ENCODE results near the gene DOP1A.

DOP1A gene

DNA sequence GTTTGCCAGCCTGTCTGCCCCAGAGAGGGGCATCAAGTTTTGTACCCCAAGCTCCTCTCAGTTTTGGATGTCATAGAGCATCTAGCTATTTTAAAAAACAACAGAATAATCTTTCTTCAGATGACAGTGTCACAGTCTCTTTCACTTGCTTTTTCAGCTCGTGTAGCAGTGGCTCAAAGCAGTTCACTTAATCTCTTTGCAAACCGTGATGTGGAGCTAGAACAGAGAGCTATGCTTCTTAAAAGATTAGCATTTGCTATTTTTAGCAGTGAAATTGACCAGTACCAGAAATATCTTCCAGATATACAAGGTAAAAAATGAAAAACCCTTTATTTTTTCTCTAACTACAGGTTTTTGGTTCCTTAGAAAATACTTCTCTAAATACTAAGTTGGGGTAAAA, 88.3 kb downstream of the DOP1A start:
- no peak overlapping the region for H3K4me3 ChIP-seq (ENCODE audit: low read depth, low read length)
- no peak for TF ChIP-seq CTCF (IDR thresholded peaks at IDR 0.05; ENCODE audit: low read depth, low read length)
- DNase-seq (ENCODE audit: low read depth, low spot score), result no peak
- in situ Hi-C loops (cut with HindIII; ENCODE audit: low sequenced_read_pairs), result no loop called here

DNA sequence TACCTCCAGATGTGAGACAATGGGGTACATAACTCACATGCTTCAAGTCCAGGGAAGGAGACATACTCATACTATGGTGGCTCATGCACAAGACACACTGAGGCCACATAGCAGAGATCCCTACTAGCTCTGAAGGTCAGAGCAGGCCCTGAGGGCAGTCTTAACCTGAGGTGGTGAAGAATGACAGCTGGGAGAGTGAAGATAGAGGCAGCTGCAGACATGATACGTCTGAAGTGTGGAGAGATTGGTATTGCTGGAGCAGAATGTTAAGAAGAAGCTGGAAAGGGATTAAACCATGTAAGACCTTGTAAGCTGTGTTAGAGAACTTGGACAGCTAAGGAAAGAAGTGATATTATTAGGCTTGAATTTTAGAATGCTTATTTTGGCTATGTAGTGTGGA, 92.7 kb downstream of the DOP1A start:
- in situ Hi-C loops (cut with HindIII; ENCODE audit: low sequenced_read_pairs), result no loop called here
- H3K4me3 ChIP-seq (ENCODE audit: low read depth, low read length), result no peak overlapping the region
- no peak for TF ChIP-seq CTCF (IDR thresholded peaks at IDR 0.05; ENCODE audit: low read depth, low read length)
- no peak for DNase-seq (ENCODE audit: low read depth, low spot score)

DNA sequence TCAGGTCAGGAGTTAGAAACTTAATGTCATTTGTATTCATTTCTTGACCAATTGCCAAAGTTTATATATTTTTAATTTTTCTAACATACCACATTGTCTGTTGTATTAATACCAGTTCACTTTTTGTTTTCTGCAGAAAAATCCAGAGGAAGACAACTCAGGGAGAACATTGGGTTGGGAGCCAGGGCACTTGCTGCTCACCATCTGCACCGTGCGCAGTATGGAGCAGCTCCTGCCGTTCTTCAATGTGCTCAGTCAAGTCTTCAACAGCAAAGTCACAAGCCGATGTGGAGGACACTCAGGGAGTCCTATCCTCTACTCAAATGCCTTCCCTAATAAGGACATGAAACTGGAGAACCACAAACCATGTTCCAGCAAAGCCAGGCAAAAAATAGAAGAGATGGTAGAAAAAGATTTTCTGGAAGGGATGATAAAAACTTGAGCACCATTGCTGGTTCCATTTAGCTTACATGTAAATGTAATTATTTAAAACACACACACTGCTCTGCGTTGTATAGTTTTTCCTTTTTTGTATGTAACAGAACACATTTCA, 100.3 kb downstream of the DOP1A start:
- in situ Hi-C loops (cut with HindIII; ENCODE audit: low sequenced_read_pairs), result no loop called here
- DNase-seq (ENCODE audit: low read depth, low spot score), result no peak
- H3K4me3 ChIP-seq (ENCODE audit: low read depth, low read length), result no peak overlapping the region
- no peak for TF ChIP-seq CTCF (IDR thresholded peaks at IDR 0.05; ENCODE audit: low read depth, low read length)

GRCh38 chr6:83168556-83168955, 101.1 kb downstream of the DOP1A start:
- no peak for TF ChIP-seq CTCF (IDR thresholded peaks at IDR 0.05; ENCODE audit: low read depth, low read length)
- no peak overlapping the region for H3K4me3 ChIP-seq (ENCODE audit: low read depth, low read length)
- DNase-seq (ENCODE audit: low read depth, low spot score), result no peak
- in situ Hi-C loops (cut with HindIII; ENCODE audit: low sequenced_read_pairs), result no loop called here

DNA sequence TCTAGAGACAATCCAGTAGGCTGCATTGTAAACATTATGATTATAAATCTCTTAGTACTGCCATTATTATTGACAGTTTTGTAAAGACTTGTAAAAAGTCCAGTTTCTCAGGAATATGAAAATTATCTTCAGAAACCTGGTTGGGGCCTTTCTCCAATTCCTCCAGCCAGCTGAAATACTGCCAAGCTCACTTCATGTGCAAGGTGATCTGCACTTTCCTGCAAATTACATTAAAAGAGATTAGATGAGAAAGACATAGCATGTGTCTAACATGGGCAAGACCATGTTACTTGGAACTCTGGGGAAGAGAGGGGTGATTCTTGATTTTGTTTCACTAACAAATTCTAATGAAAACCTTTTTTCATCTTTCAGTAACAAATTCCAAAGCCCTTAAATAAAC, 101.6 kb downstream of the DOP1A start:
- in situ Hi-C loops (cut with HindIII; ENCODE audit: low sequenced_read_pairs), result no loop called here
- H3K4me3 ChIP-seq (ENCODE audit: low read depth, low read length), result no peak overlapping the region
- no peak for DNase-seq (ENCODE audit: low read depth, low spot score)
- no peak for TF ChIP-seq CTCF (IDR thresholded peaks at IDR 0.05; ENCODE audit: low read depth, low read length)

DNA sequence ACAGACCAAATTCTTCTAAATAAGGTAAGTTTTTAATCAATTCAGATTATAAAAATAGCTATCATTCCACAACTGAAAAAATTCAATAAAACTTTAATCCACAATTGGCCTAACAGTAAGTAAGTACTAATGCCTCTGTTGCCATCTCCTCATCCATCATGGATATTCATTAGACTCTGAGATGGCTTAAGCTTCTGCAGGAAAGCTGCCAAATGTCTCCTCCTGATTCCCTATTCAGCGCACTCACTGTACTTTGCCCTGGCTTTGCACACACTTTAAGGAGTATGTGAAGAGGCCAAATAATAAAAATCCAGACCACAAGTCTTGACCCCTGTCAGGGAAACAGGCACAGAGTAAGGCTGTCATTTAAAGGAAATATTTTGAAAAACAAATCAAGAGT, 102.0 kb downstream of the DOP1A start:
- no peak for TF ChIP-seq CTCF (IDR thresholded peaks at IDR 0.05; ENCODE audit: low read depth, low read length)
- DNase-seq (ENCODE audit: low read depth, low spot score), result no peak
- in situ Hi-C loops (cut with HindIII; ENCODE audit: low sequenced_read_pairs), result no loop called here
- no peak overlapping the region for H3K4me3 ChIP-seq (ENCODE audit: low read depth, low read length)

DNA sequence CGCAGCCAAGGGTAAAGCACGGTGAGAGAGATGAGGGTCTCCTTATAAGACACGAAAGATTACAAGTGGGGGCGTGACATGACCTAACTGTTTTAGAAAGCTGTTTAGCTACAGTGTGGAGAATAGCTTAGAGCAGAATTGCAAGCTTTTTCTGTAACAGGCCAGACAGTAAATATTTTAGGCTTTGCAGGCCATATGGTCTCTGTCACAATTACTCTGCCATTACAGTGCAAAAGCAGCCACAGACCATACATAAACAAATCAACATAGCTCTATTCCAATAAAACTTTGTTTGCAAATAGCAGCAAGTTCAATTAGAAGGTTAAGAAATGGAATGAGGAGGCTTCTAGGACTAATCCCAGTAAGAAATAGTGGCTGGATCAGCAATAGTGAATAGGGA, 108.8 kb downstream of the DOP1A start:
- H3K4me3 ChIP-seq (ENCODE audit: low read depth, low read length), result no peak overlapping the region
- in situ Hi-C loops (cut with HindIII; ENCODE audit: low sequenced_read_pairs), result no loop called here
- no peak for TF ChIP-seq CTCF (IDR thresholded peaks at IDR 0.05; ENCODE audit: low read depth, low read length)
- DNase-seq (ENCODE audit: low read depth, low spot score), result no peak
